Fibroblast of mammary gland (primary cell): Measurements from ENCODE around the gene TAF3.

ENCODE experiments used
- DNase-seq: peaks from one replicate; pipeline ENCODE4 v3.0.0-alpha.2; 2010; ENCODE audit warnings: low read depth
- H3K4me3 ChIP-seq: 2 replicates; pipeline ENCODE4 v1.5.1; 2011; ENCODE audit warnings: low read depth, mild to moderate bottlenecking, low read length, moderate library complexity; ENCODE audit not compliant: control insufficient read depth
- TF ChIP-seq, protein P1 (sequence below): conservative IDR thresholded peaks from 2 replicates; pipeline ENCODE4 v1.5.1; 2011; ENCODE audit warnings: low read depth, low read length, inconsistent platforms; ENCODE audit not compliant: control insufficient read depth, insufficient read depth

Gene TAF3

DNA sequence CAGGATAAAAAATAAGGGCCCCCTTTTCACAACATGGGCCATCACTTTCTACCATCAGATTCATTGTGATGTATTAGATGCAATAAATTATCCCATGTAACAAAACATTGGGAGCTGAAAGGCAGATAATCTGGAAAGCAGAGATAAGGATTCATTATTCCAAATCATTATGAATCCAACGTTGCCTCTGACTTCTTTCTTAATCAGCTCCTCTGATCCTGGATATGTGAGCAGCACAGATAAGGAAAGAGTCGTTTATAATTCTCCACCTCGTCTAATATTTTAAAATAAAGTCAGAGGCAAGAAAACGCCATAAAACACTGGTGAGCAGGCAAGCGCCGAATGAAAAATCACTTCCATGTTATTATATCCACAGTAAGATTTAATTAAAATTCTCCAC is 222.3 kb downstream of the TAF3 start:
- TF ChIP-seq, protein P1, sequence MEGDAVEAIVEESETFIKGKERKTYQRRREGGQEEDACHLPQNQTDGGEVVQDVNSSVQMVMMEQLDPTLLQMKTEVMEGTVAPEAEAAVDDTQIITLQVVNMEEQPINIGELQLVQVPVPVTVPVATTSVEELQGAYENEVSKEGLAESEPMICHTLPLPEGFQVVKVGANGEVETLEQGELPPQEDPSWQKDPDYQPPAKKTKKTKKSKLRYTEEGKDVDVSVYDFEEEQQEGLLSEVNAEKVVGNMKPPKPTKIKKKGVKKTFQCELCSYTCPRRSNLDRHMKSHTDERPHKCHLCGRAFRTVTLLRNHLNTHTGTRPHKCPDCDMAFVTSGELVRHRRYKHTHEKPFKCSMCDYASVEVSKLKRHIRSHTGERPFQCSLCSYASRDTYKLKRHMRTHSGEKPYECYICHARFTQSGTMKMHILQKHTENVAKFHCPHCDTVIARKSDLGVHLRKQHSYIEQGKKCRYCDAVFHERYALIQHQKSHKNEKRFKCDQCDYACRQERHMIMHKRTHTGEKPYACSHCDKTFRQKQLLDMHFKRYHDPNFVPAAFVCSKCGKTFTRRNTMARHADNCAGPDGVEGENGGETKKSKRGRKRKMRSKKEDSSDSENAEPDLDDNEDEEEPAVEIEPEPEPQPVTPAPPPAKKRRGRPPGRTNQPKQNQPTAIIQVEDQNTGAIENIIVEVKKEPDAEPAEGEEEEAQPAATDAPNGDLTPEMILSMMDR = no peak
- H3K4me3 ChIP-seq = no peak overlapping the region
- DNase-seq = no peak

GRCh38 chr10:8041284-8041991 is 223.1 kb downstream of the TAF3 start:
- TF ChIP-seq, protein P1 = no peak
- H3K4me3 ChIP-seq = no peak overlapping the region

GRCh38 chr10:8041992-8042720 is 223.9 kb downstream of the TAF3 start:
- no peak for DNase-seq
- no peak overlapping the region for H3K4me3 ChIP-seq
- TF ChIP-seq, protein P1 = no peak

More at GRCh38 chr10:8041284-8041991, 223.1 kb downstream of the TAF3 start:
- no peak for DNase-seq

DNA sequence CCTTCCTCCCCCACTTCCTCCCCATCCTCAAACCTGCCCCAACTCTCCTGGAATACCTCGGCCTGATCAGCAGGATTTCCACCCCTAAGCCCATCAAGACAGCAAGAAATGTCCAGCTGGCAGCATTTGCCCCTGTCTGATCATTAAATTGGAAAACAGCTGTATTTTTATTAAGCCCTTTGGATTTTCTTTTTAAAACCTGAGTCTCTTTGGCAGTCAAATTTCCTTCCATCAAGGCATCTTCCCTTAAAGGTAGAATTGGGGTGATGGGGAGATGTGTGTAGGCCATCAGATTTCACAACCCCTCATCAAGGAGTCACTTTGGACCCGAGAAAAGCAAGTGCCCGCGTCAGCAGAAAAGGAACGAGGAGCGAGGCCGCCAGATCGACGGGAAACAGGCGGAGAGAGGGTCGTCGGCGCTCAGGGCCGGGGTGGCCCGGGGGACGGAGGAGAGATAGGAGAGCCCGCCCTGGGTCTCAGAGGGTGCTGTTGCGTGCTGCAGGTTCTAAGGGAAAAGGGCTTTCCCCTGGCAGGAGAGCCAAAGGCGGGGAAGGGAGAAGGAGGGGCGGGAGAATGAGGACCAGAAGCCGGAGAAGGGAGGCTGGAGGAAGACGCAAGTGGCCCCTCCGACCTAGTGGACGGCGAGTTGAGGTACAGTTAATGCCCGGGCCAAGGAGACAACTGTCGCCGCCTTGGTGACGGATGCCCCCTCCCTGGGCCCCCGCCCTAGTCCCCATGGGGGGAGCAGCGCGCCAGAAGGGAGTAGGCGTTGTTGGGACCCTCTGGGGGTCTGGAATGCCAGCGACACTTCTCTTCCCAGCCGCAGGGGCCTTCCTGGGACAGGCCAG is 224.6 kb downstream of the TAF3 start:
- TF ChIP-seq, protein P1 = no peak
- DNase-seq = no peak
- H3K4me3 ChIP-seq = no peak overlapping the region

DNA sequence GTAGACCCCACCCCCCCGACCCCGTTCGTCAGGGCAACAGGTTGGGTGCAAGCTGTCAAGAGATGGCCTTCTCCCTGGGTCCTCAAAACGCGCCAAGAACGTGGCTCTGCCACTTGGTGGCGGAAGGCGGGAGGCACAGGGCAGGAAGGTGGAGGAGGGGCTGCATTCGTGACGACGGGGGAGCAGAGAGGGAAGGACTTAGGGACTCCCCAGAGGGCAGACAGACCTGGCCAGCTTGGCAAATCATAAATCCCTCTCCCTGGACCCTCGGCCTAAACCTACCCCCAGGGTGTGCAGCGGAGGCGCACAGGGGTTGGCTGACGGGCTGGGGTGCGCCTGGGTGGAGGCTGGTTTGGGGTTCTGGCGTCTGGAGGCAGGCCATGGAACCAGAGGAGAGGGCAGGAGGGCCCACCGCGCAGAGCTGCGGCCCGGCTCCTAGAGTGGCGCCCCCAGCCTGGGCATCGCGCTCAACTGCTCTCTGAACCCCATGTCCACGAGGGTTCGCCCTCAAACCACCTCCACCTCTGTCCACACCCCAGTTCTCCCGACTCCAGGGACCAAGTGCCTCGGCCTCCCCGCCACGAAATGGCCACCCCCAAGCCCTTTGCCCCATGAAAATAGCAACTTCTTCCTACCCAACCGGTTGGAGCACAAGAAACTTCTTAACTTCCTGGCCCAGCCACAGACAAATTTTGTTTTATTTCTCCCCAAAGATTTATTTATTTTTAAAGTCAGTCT is 225.4 kb downstream of the TAF3 start:
- DNase-seq = no peak
- TF ChIP-seq, protein P1 = no peak
- H3K4me3 ChIP-seq = no peak overlapping the region

DNA sequence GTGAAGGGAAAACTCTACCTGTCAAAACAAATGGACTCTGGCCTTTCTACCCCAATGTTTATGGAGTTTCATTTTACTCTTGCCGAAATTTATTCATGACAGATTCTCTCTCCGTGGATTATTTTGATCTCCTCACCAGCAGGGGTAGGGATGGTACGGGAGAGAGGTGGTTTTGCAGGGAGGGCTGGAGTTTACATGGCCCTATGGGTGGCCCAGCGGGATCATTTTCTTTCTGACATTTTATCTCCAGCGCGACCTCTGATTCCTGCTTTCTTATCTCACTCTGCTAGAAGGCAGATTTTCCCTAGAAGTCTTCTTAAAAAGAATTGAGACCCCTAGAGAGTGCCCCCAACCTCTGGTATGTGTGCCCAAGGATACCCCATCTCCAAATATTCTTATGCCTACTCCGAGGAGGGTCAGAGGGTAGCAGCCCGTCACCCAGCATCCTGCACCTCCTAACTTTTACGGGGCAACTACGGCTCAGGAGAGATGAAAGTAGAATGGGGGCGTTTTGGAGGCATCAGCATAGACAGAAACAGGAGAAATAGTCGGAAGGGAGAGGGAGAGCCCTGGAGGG is 226.1 kb downstream of the TAF3 start:
- TF ChIP-seq, protein P1 = no peak
- H3K4me3 ChIP-seq = no peak overlapping the region
- DNase-seq = no peak
